ENCODE measurements around the gene SHC4.

The SHC4 gene

GRCh38 chr15:48930735-48931134, 33.0 kb downstream of the SHC4 start:
- TF ChIP-seq POLR2A (IDR thresholded peaks at IDR 0.05; ENCODE audit: extremely low read depth, insufficient read length) (no peak), MYC (IDR thresholded peaks at IDR 0.05; ENCODE audit: low read depth, low read length) (no peak)
- TF ChIP-seq, protein P1, sequence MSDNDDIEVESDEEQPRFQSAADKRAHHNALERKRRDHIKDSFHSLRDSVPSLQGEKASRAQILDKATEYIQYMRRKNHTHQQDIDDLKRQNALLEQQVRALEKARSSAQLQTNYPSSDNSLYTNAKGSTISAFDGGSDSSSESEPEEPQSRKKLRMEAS (IDR thresholded peaks at IDR 0.05; ENCODE audit: low read depth, low read length), result no peak
- TF ChIP-seq, protein P2, sequence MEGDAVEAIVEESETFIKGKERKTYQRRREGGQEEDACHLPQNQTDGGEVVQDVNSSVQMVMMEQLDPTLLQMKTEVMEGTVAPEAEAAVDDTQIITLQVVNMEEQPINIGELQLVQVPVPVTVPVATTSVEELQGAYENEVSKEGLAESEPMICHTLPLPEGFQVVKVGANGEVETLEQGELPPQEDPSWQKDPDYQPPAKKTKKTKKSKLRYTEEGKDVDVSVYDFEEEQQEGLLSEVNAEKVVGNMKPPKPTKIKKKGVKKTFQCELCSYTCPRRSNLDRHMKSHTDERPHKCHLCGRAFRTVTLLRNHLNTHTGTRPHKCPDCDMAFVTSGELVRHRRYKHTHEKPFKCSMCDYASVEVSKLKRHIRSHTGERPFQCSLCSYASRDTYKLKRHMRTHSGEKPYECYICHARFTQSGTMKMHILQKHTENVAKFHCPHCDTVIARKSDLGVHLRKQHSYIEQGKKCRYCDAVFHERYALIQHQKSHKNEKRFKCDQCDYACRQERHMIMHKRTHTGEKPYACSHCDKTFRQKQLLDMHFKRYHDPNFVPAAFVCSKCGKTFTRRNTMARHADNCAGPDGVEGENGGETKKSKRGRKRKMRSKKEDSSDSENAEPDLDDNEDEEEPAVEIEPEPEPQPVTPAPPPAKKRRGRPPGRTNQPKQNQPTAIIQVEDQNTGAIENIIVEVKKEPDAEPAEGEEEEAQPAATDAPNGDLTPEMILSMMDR (IDR thresholded peaks at IDR 0.05; ENCODE audit: low read depth, low read length), result no peak
- no peak for DNase-seq (ENCODE audit: low read depth)
- no peak overlapping the region for H3K4me3 ChIP-seq (ENCODE audit: low read depth, low read length)

GRCh38 chr15:48929661-48930060, 34.1 kb downstream of the SHC4 start:
- H3K4me3 ChIP-seq (ENCODE audit: low read depth, low read length), result no peak overlapping the region
- TF ChIP-seq, protein P2 (IDR thresholded peaks at IDR 0.05; ENCODE audit: low read depth, low read length), result no peak
- TF ChIP-seq, protein P1 (IDR thresholded peaks at IDR 0.05; ENCODE audit: low read depth, low read length), result no peak
- TF ChIP-seq MYC (IDR thresholded peaks at IDR 0.05; ENCODE audit: low read depth, low read length), result no peak
- no peak for TF ChIP-seq POLR2A (IDR thresholded peaks at IDR 0.05; ENCODE audit: extremely low read depth, insufficient read length)
- no peak for DNase-seq (ENCODE audit: low read depth)

DNA sequence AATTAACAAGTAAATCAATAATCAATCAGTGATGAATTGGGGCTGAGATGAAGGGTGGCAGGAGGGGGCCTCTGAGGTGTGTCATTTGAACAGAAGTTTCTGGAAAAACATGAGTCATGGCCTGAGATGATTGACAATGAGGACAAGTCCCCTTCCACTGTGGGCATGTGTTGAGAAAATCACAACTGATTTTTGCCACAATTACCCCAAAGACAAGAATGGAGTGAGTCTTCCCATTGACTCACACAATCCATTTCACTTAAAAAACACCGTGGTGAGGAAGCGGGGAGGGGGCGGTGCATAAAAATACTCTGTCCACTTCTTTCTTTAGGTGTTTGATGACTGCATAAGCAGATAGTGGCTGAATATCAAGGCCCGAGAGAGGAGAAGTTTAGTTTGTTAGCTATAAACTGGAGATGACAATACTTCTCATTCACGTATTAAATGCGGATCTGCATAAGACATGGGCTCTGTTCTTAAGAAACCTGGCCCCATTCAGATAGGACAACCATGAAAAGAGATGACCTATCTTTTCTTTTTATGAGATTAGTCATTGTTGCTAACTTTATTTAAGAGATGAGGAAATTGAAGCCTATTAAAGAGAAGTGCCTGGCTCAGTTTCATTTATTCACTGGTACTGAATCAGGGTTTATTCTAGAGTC, 34.7 kb downstream of the SHC4 start:
- DNase-seq (ENCODE audit: low read depth), result peak; percentile 20

DNA sequence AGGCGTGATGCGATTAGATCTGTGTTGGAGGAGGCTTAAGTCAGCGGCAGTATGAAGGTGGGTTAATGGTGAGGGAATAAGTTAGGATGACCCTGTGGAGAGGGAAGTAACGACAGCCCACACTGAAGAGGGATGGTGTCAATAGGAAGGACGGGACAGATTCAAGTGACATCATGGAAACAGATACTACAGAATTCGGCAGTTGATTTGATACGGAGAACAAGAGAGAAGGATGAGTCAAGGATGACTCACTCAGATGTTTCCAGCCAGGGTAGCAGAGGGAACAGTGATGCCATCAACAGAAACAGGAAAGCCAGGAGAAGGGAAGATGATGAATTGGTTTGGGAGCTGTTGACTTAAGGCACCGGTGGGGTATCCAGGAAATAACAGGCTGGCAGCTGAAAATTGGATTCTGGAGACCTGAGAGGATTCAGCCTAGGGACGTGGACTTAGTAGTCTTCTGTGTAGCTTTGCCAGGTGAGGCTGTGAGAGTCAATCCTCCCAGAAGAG, 38.0 kb downstream of the SHC4 start:
- peak; percentile 50 for DNase-seq (ENCODE audit: low read depth)
- H3K4me3 ChIP-seq (ENCODE audit: low read depth, low read length), result no peak overlapping the region

More for the DNA sequence above, 34.7 kb downstream of the SHC4 start:
- H3K4me3 ChIP-seq (ENCODE audit: low read depth, low read length), result no peak overlapping the region
- TF ChIP-seq, protein P1 (IDR thresholded peaks at IDR 0.05; ENCODE audit: low read depth, low read length), result no peak
- TF ChIP-seq MYC (IDR thresholded peaks at IDR 0.05; ENCODE audit: low read depth, low read length) (no peak), POLR2A (IDR thresholded peaks at IDR 0.05; ENCODE audit: extremely low read depth, insufficient read length) (no peak)
- TF ChIP-seq, protein P2 (IDR thresholded peaks at IDR 0.05; ENCODE audit: low read depth, low read length), result no peak

DNA sequence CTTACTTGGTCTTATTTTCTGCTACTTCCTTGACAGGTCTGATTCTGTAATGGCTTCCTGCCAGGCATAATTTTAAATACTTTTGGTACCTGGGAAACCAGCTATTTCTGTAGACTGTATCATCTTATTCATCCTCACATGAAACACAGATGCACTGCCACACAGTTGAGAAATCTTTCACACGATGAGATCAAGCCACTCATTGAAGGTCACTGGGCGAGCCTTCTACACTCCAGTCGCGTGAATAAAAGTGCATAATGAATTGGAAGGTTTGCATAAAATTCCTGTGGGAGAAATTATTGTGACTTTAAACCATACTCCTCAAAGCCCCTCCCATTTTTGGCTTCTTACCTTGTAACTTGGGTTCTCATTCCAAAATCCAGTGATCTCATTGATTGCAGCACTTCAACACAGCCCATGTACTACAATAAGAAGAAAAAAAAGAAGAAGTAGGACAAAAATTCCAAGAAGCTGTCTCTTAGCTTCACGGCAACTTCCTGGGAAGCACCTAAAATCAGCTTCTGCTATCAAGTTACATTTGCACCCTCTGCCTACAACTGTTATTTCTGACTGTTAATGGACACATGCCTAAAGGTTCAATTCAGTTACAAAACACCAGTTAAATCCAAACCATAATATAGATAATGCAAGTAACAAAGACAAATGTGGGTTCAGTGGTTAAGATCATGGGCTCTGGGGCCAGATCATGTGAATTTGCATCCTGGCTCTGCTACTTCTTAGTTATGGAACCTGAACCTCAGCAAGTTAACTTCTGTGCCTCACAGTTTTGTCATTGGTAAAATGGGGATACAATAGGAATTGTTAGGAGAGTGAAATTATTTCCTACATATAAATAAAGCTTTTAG, 39.0 kb downstream of the SHC4 start:
- no peak for TF ChIP-seq POLR2A (IDR thresholded peaks at IDR 0.05; ENCODE audit: extremely low read depth, insufficient read length)
- TF ChIP-seq MYC (IDR thresholded peaks at IDR 0.05; ENCODE audit: low read depth, low read length), result no peak
- TF ChIP-seq, protein P2 (IDR thresholded peaks at IDR 0.05; ENCODE audit: low read depth, low read length), result no peak
- TF ChIP-seq, protein P1 (IDR thresholded peaks at IDR 0.05; ENCODE audit: low read depth, low read length), result no peak
- no peak for DNase-seq (ENCODE audit: low read depth)
- H3K4me3 ChIP-seq (ENCODE audit: low read depth, low read length), result no peak overlapping the region

More for the DNA sequence above, 38.0 kb downstream of the SHC4 start:
- TF ChIP-seq, protein P2 (IDR thresholded peaks at IDR 0.05; ENCODE audit: low read depth, low read length), result no peak
- TF ChIP-seq POLR2A (IDR thresholded peaks at IDR 0.05; ENCODE audit: extremely low read depth, insufficient read length) (no peak), MYC (IDR thresholded peaks at IDR 0.05; ENCODE audit: low read depth, low read length) (no peak)
- TF ChIP-seq, protein P1 (IDR thresholded peaks at IDR 0.05; ENCODE audit: low read depth, low read length), result no peak
